SK-N-SH treated with all-trans-retinoic acid at 6 μM for 48 hours (cell line): Measurements from ENCODE around the gene CLIC2.

Experiments
- ATAC-seq: fragments of 200-7000 bp; cut with Tn5 transposase; 3 replicates; pipeline ENCODE4 v1.9.1; 2020; ENCODE audit warnings: mild to moderate bottlenecking, moderate library complexity
- ARNTL ChIP-seq: fragments of 450-650 bp; formaldehyde crosslinking; IDR thresholded peaks from 2 replicates; pipeline ENCODE4 v1.5.0; 2020; ENCODE audit warnings: low read depth, mild to moderate bottlenecking, moderate library complexity, borderline replicate concordance
- CREB5 ChIP-seq: fragments of 250-450 bp; sonication (Bioruptor Pico); IDR thresholded peaks from 2 replicates; pipeline ENCODE4 v1.5.1; 2020; ENCODE audit warnings: low read depth, mild to moderate bottlenecking, moderate library complexity
- CSRNP3 ChIP-seq: fragments of 250-450 bp; sonication (Bioruptor Pico); IDR thresholded peaks from 2 replicates; pipeline ENCODE4 v1.5.1; 2021; ENCODE audit warnings: mild to moderate bottlenecking, moderate library complexity
- ESRRG ChIP-seq: fragments of 250-450 bp; sonication (Bioruptor Pico); IDR thresholded peaks from 2 replicates; pipeline ENCODE4 v1.6.1; 2021; ENCODE audit warnings: mild to moderate bottlenecking
- GLIS3 ChIP-seq: fragments of 250-450 bp; sonication (Bioruptor Pico); IDR thresholded peaks from 2 replicates; pipeline ENCODE4 v1.5.0; 2020; ENCODE audit warnings: mild to moderate bottlenecking, moderate library complexity
- OSR1 ChIP-seq: fragments of 250-450 bp; sonication (Bioruptor Pico); IDR thresholded peaks from 2 replicates; pipeline ENCODE4 v1.8.0; 2022; ENCODE audit warnings: moderate library complexity, mild to moderate bottlenecking, inconsistent platforms
- PATZ1 ChIP-seq: fragments of 250-450 bp; sonication (Bioruptor Pico); IDR thresholded peaks from 2 replicates; pipeline ENCODE4 v1.8.0; 2020; ENCODE audit warnings: mild to moderate bottlenecking, moderate library complexity, borderline replicate concordance
- POU6F1 ChIP-seq: fragments of 250-450 bp; sonication (Bioruptor Pico); IDR thresholded peaks from 2 replicates; pipeline ENCODE4 v1.8.0; 2021; ENCODE audit warnings: low read depth, mild to moderate bottlenecking, moderate library complexity, borderline replicate concordance
- RARB ChIP-seq: fragments of 250-450 bp; sonication (Bioruptor Pico); IDR thresholded peaks from 2 replicates; pipeline ENCODE4 v1.8.0; 2021; ENCODE audit warnings: mild to moderate bottlenecking, moderate library complexity
- SNAI2 ChIP-seq: fragments of 250-450 bp; sonication (Bioruptor Pico); IDR thresholded peaks from 2 replicates; pipeline ENCODE4 v1.5.0; 2020; ENCODE audit warnings: mild to moderate bottlenecking, moderate library complexity
- TOX ChIP-seq: fragments of 250-450 bp; sonication (Bioruptor Pico); IDR thresholded peaks from 2 replicates; pipeline ENCODE4 v1.8.0; 2021; ENCODE audit warnings: mild to moderate bottlenecking, moderate library complexity, borderline replicate concordance
- TSHZ2 ChIP-seq: fragments of 250-450 bp; sonication (Bioruptor Pico); IDR thresholded peaks from 2 replicates; pipeline ENCODE4 v1.5.0; 2020; ENCODE audit warnings: mild to moderate bottlenecking, moderate library complexity
- ZC3H10 ChIP-seq: fragments of 250-450 bp; sonication (Bioruptor Pico); IDR thresholded peaks from 2 replicates; pipeline ENCODE4 v1.5.1; 2021; ENCODE audit warnings: mild to moderate bottlenecking, moderate library complexity
- ZFP30 ChIP-seq: fragments of 450-650 bp; formaldehyde crosslinking; IDR thresholded peaks from 2 replicates; pipeline ENCODE4 v1.5.0; 2022; ENCODE audit warnings: mild to moderate bottlenecking, moderate library complexity
- ZNF70 ChIP-seq: fragments of 450-650 bp; formaldehyde crosslinking; IDR thresholded peaks from 2 replicates; pipeline ENCODE4 v1.5.0; 2020; ENCODE audit warnings: mild to moderate bottlenecking, moderate library complexity
- ZNF8 ChIP-seq: fragments of 450-650 bp; formaldehyde crosslinking; IDR thresholded peaks from 2 replicates; pipeline ENCODE4 v1.5.0; 2020; ENCODE audit warnings: mild to moderate bottlenecking, moderate library complexity

Gene CLIC2

GRCh38 chrX:155231163-155231562, 103.3 kb downstream of the CLIC2 start:
- ATAC-seq: no peak

More at GRCh38 chrX:155231163-155231562, 103.3 kb downstream of the CLIC2 start:
- TF ChIP-seq TSHZ2 (CRISPR knock-in tag) (no peak), RARB (CRISPR knock-in tag) (no peak), ZNF8 (CRISPR knock-in tag) (no peak), ZFP30 (no peak), POU6F1 (no peak), PATZ1 (CRISPR knock-in tag) (no peak), GLIS3 (CRISPR knock-in tag) (no peak), CREB5 (CRISPR knock-in tag) (no peak), TOX (CRISPR knock-in tag) (no peak), ARNTL (CRISPR knock-in tag) (no peak), SNAI2 (CRISPR knock-in tag) (no peak), ZC3H10 (CRISPR knock-in tag) (no peak), ESRRG (CRISPR knock-in tag) (no peak), OSR1 (CRISPR knock-in tag) (no peak), ZNF70 (no peak), CSRNP3 (no peak)
